Small intestine (tissue), 7 donors: ENCODE measurements around the gene IPO13. TPM values are rescaled to one million over a fixed set of nuclear protein-coding genes. Genes with fewer than 3 reads are reported as not detected.

ENCODE experiments used
- DNase-seq, 2 donors: peaks; one replicate each; pipeline versions ENCODE4 v3.0.0 to v3.0.0-alpha.2; 2013
- FAIRE-seq: peaks from 2 replicates; lab custom pipeline; 2012; peaks lifted over from hg19 to GRCh38; lab: Jason Lieb, UNC
- H3K27ac ChIP-seq, 3 donors: one replicate each; pipeline ENCODE4 v1.5.1; 2013; ENCODE audit warnings: low read length in 2 of 3, mild to moderate bottlenecking in 2 of 3, control low read depth in 1 of 3, inconsistent platforms in 1 of 3, low read depth in 1 of 3, moderate library complexity in 1 of 3
- H3K27me3 ChIP-seq, 3 donors: one replicate each; pipeline ENCODE4 v1.6.1; 2013; ENCODE audit warnings: low read length in 3 of 3, inconsistent platforms in 1 of 3; ENCODE audit not compliant: control insufficient read depth in 3 of 3, insufficient read depth in 3 of 3
- H3K36me3 ChIP-seq, 3 donors: one replicate each; pipeline ENCODE4 v1.6.1; 2013; ENCODE audit warnings: low read length in 3 of 3, inconsistent platforms in 1 of 3, low read depth in 1 of 3, mild to moderate bottlenecking in 1 of 3, moderate library complexity in 1 of 3; ENCODE audit not compliant: control insufficient read depth in 3 of 3, insufficient read depth in 2 of 3
- H3K4me1 ChIP-seq, 3 donors: one replicate each; pipeline ENCODE4 v1.6.1; 2013; ENCODE audit warnings: low read length in 2 of 3, inconsistent platforms in 1 of 3, low read depth in 1 of 3, mild to moderate bottlenecking in 1 of 3, moderate library complexity in 1 of 3; ENCODE audit not compliant: control insufficient read depth in 3 of 3, insufficient read depth in 2 of 3
- H3K4me3 ChIP-seq, 3 donors: one replicate each; pipeline ENCODE4 v1.5.1; 2013; ENCODE audit warnings: low read length in 3 of 3, control low read depth in 1 of 3, inconsistent platforms in 1 of 3, low read depth in 1 of 3, mild to moderate bottlenecking in 1 of 3, moderate library complexity in 1 of 3
- H3K9me3 ChIP-seq, 2 donors: one replicate each; pipeline ENCODE4 v1.6.1; 2013; ENCODE audit warnings: low read depth in 1 of 2, low read length in 1 of 2; ENCODE audit not compliant: control insufficient read depth in 2 of 2, insufficient read depth in 1 of 2
- WGBS, 3 donors: extraction: QIAGEN DNeasy Blood & Tissue Kit; methylation state at CpG; one replicate each; pipeline ENCODE4 v1.1.7; 2013; 5-methylcytosine and 5-hydroxymethylcytosine counted together
- polyA plus RNA-seq, 4 donors: library from polyadenylated mRNA; stranded (reverse) in 3 of 4; unstranded in 1 of 4; fragments of 200-250 nt in 3 of 4; fragments of 120-200 nt in 1 of 4; gene quantifications; one replicate each; pipeline versions ENCODE4 v1.2.1 to v1.2.3, GENCODE V29; 2013
- donor health status: healthy with polysubstance abuse.
- donor health status: control.
- donor health status: control.
- donor health status: Bipolar disorder and iron deficiency.
- donor health status: healthy.

IPO13 gene
- polyA plus RNA-seq, 4 donors, result 14.2 to 24.8 (median 20.1) TPM

- Histone ChIP-seq H3K4me1 (no peaks in the 10 kb centered on the region), H3K27ac (no peak overlapping the region), H3K36me3 (peaks cover 6 to 78% (median 8%) of the 10 kb centered on the region in 3 donors), H3K4me3 (no peak overlapping the region), H3K9me3 (no peaks in the 10 kb centered on the region), H3K27me3 (no peaks in the 10 kb centered on the region)
- DNase-seq, result no peak
- 87 to 95% (median 94%) methylated on average over 2 of the region's 2 CpGs for WGBS, 3 donors
- no peak for FAIRE-seq
These were observed 15.6 kb downstream of the IPO13 start for GRCh38 chr1:43962324-43962723.

GRCh38 chr1:43963006-43963405 lies 16.3 kb downstream of the IPO13 start:
- DNase-seq (no peak), FAIRE-seq (no peak)
- 92 to 98% (median 96%) methylated on average over 3 of the region's 3 CpGs for WGBS, 3 donors
- H3K36me3 ChIP-seq, result peaks cover 3 to 78% (median 8%) of the 10 kb centered on the region in 3 donors
- no peak overlapping the region for H3K27ac ChIP-seq
- H3K9me3 ChIP-seq, result peaks cover 0 to 3% of the 10 kb centered on the region in 2 donors
- H3K27me3 ChIP-seq, result no peaks in the 10 kb centered on the region
- no peaks in the 10 kb centered on the region for H3K4me1 ChIP-seq
- H3K4me3 ChIP-seq, result no peak overlapping the region

DNA sequence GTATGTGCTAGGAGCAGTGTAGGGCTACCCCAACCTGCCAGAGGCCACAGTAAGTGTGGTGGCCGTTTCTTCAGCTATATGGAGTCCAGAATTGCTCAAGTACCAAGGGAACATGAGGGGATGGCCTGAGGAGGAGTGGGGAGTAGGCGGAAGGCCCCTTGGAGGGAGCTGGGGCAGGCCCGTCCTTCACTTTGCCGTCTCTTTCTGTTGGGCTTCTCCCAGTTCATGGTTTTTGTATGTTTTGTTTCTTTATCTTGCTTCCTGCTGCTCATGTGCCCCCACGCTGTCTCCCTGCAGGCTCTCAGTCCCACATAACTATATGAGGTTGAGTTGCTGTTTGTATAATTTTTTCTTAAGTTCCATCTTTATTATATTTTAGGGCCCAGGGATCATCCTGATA lies 17.1 kb downstream of the IPO13 start:
- peaks cover 2 to 72% (median 6%) of the 10 kb centered on the region in 3 donors for H3K36me3 ChIP-seq
- no peak overlapping the region for H3K27ac ChIP-seq
- FAIRE-seq, result no peak
- DNase-seq, result no peak
- no peaks in the 10 kb centered on the region for H3K27me3 ChIP-seq
- peaks cover 0 to 8% of the 10 kb centered on the region in 2 donors for H3K9me3 ChIP-seq
- H3K4me1 ChIP-seq, result no peaks in the 10 kb centered on the region
- H3K4me3 ChIP-seq, result no peak overlapping the region
- WGBS, 3 donors, result 84 to 94% (median 86%) methylated on average over 5 of the region's 5 CpGs

- Histone ChIP-seq H3K27me3 (no peaks in the 10 kb centered on the region), H3K4me1 (peaks cover under 1 to 2% (median under 1%) of the 10 kb centered on the region in 3 donors), H3K4me3 (no peak overlapping the region), H3K27ac (no peak overlapping the region), H3K36me3 (peaks cover 2 to 64% (median 6%) of the 10 kb centered on the region in 3 donors), H3K9me3 (peaks cover 0 to 8% of the 10 kb centered on the region in 2 donors)
- WGBS, 3 donors, result 84 to 97% (median 96%) methylated on average over 3 of the region's 3 CpGs
- FAIRE-seq, result no peak
- DNase-seq, result no peak
These were observed 18.6 kb downstream of the IPO13 start for GRCh38 chr1:43965316-43965715.

GRCh38 chr1:43968348-43968948 lies 21.7 kb downstream of the IPO13 start:
- no peaks in the 10 kb centered on the region for H3K27me3 ChIP-seq
- H3K9me3 ChIP-seq, result peaks cover 0 to 8% of the 10 kb centered on the region in 2 donors
- peak in 1 of 2 donors; percentile 54 for DNase-seq
- H3K4me3 ChIP-seq, result no peak overlapping the region
- peaks cover 6 to 7% (median 6%) of the 10 kb centered on the region in 3 donors for H3K4me1 ChIP-seq
- no peak for FAIRE-seq
- H3K36me3 ChIP-seq, result peaks cover 0 to 59% (median 0%) of the 10 kb centered on the region in 3 donors
- WGBS, 3 donors, result 88 to 92% (median 92%) methylated on average over 6 of the region's 6 CpGs
- H3K27ac ChIP-seq, result no peak overlapping the region

GRCh38 chr1:43969416-43969745 lies 22.6 kb downstream of the IPO13 start:
- Histone ChIP-seq H3K4me1 (peaks cover 6 to 11% (median 9%) of the 10 kb centered on the region in 3 donors), H3K9me3 (peaks cover 0 to 8% of the 10 kb centered on the region in 2 donors), H3K36me3 (peaks cover 0 to 53% (median 0%) of the 10 kb centered on the region in 3 donors), H3K4me3 (peak overlapping the region in 1 of 3 donors; percentile 70), H3K27ac (no peak overlapping the region), H3K27me3 (no peaks in the 10 kb centered on the region)
- no peak for DNase-seq
- FAIRE-seq, result no peak
- 58 to 67% (median 60%) methylated on average over 7 of the region's 7 CpGs for WGBS, 3 donors

- Histone ChIP-seq H3K4me3 (peak within 1 kb of the TSS; percentile 67 to 74 (median 70)), H3K9me3 (peaks cover 0 to 8% of the 10 kb centered on the region in 2 donors), H3K27me3 (no peaks in the 10 kb centered on the region), H3K4me1 (peaks cover 6 to 11% (median 9%) of the 10 kb centered on the region in 3 donors), H3K27ac (no peak within 1 kb of the TSS), H3K36me3 (peaks cover 0 to 49% (median 0%) of the 10 kb centered on the region in 3 donors)
- DNase-seq, result peak; percentile 97
- 0 to 1% (median 1%) methylated on average over 46 to 47 of the region's 47 CpGs for WGBS, 3 donors
- no peak for FAIRE-seq
These were observed 23.2 kb downstream of the IPO13 start, which contains the start of gene DPH2 for GRCh38 chr1:43969746-43970466. Gene DPH2, plus strand, starts transcription at chr1:43970010. Its CDS starts 166 bp downstream, at chr1:43970176.

GRCh38 chr1:43970502-43970901 lies 23.8 kb downstream of the IPO13 start:
- Histone ChIP-seq H3K27ac (no peak overlapping the region), H3K27me3 (no peaks in the 10 kb centered on the region), H3K4me1 (peaks cover 6 to 11% (median 9%) of the 10 kb centered on the region in 3 donors), H3K36me3 (peaks cover 0 to 49% (median 0%) of the 10 kb centered on the region in 3 donors), H3K9me3 (peaks cover 0 to 8% of the 10 kb centered on the region in 2 donors), H3K4me3 (peak overlapping the region; percentile 67 to 74 (median 70))
- 26 to 48% (median 32%) methylated on average over 5 of the region's 5 CpGs for WGBS, 3 donors
- DNase-seq, result no peak
- no peak for FAIRE-seq
